ENCODE data around the gene DONSON. TPM values are rescaled to one million over a fixed set of nuclear protein-coding genes. Genes with fewer than 3 reads are reported as not detected.

Gene DONSON
- total and polyA plus RNA-seq, 2 experiments from 2014 or later = 15.1 to 23.2 TPM

GRCh38 chr21:33537212-33537611 lies 51.3 kb downstream of the DONSON start:
- H3K27me3 ChIP-seq = no peaks in the 10 kb centered on the region
- H3K4me3 ChIP-seq = no peak overlapping the region
- H2AFZ ChIP-seq = no peak overlapping the region
- no peaks in the 10 kb centered on the region for H3K36me3 ChIP-seq (replicated peaks; ENCODE audit: insufficient read depth, low read depth)
- no peaks in the 10 kb centered on the region for H4K20me1 ChIP-seq (ENCODE audit: insufficient read depth, poor library complexity, severe bottlenecking)
- H3K4me1 ChIP-seq (ENCODE audit: insufficient read depth) = peaks cover 6% of the 10 kb centered on the region
- H3K4me2 ChIP-seq = no peak overlapping the region
- no peaks in the 10 kb centered on the region for H3K9me3 ChIP-seq (ENCODE audit: low read depth)
- 98% methylated on average over 2 of the region's 2 CpGs for WGBS (ENCODE audit: low lambda C conversion rate, missing lambda C conversion rate)
- H3K79me2 ChIP-seq = peaks cover 51% of the 10 kb centered on the region
- no peak overlapping the region for H3K27ac ChIP-seq
- DNase-seq (ENCODE audit: low spot score) = no peak
- no peaks in the 10 kb centered on the region for H3K9me2 ChIP-seq (replicated peaks; ENCODE audit: insufficient read depth)
- TF ChIP-seq EZH2phosphoT487 (IDR thresholded peaks at IDR 0.05; ENCODE audit: low read depth, severe bottlenecking, unreplicated experiment) = no peak
- TF ChIP-seq EZH2 (IDR thresholded peaks at IDR 0.05; ENCODE audit: borderline replicate concordance) = no peak
- no peak for TF ChIP-seq CTCF (IDR thresholded peaks at IDR 0.05; ENCODE audit: poor library complexity)

- Histone ChIP-seq H4K20me1 (ENCODE audit: insufficient read depth, poor library complexity, severe bottlenecking) (no peaks in the 10 kb centered on the region), H3K4me1 (ENCODE audit: insufficient read depth) (no peaks in the 10 kb centered on the region), H3K27me3 (no peaks in the 10 kb centered on the region), H2AFZ (no peak overlapping the region), H3K4me2 (no peak overlapping the region), H3K9me2 (replicated peaks; ENCODE audit: insufficient read depth) (no peaks in the 10 kb centered on the region), H3K4me3 (no peak overlapping the region), H3K79me2 (peaks cover 2% of the 10 kb centered on the region), H3K9me3 (ENCODE audit: low read depth) (no peaks in the 10 kb centered on the region), H3K27ac (no peak overlapping the region), H3K36me3 (replicated peaks; ENCODE audit: insufficient read depth, low read depth) (no peaks in the 10 kb centered on the region)
- DNase-seq (ENCODE audit: low spot score) = no peak
- WGBS (ENCODE audit: low lambda C conversion rate, missing lambda C conversion rate) = 92% methylated on average over 3 of the region's 3 CpGs
- TF ChIP-seq EZH2 (IDR thresholded peaks at IDR 0.05; ENCODE audit: borderline replicate concordance) (no peak), CTCF (IDR thresholded peaks at IDR 0.05; ENCODE audit: poor library complexity) (no peak), EZH2phosphoT487 (IDR thresholded peaks at IDR 0.05; ENCODE audit: low read depth, severe bottlenecking, unreplicated experiment) (no peak)
Measured at GRCh38 chr21:33531007-33531406, 57.5 kb downstream of the DONSON start.

Other genes starting within 250 kb of the DONSON start
- 53.4 and 66.8 TPM in 2 replicates for gene IFNGR2, start 185.3 kb downstream of the DONSON start, total RNA-seq
- 60.2 and 66.7 TPM in 2 replicates for gene IFNGR2, start 185.3 kb downstream of the DONSON start, polyA plus RNA-seq
- 67.5 and 88.0 TPM in 2 replicates for gene TMEM50B, start 108.7 kb downstream of the DONSON start, total RNA-seq
- gene TMEM50B, start 108.7 kb downstream of the DONSON start, polyA plus RNA-seq = 73.1 and 80.9 TPM in 2 replicates
- 3.8 and 5.8 TPM in 2 replicates for gene DNAJC28, start 97.0 kb downstream of the DONSON start, total RNA-seq
- gene DNAJC28, start 97.0 kb downstream of the DONSON start, polyA plus RNA-seq = 1.2 and 2.0 TPM in 2 replicates
- gene GART, start 46.6 kb downstream of the DONSON start, total RNA-seq = 83.3 and 99.6 TPM in 2 replicates
- gene GART, start 46.6 kb downstream of the DONSON start, polyA plus RNA-seq = 41.6 TPM in 2 replicates
- gene SON, start 45.6 kb downstream of the DONSON start, total RNA-seq = 154 and 181 TPM in 2 replicates
- 358 and 454 TPM in 2 replicates for gene SON, start 45.6 kb downstream of the DONSON start, polyA plus RNA-seq
- 14.6 and 29.7 TPM in 2 replicates for gene CRYZL1, start 53.1 kb upstream of the DONSON start, total RNA-seq
- 41.5 and 49.8 TPM in 2 replicates for gene CRYZL1, start 53.1 kb upstream of the DONSON start, polyA plus RNA-seq
- gene ITSN1, start 53.8 kb upstream of the DONSON start, total RNA-seq = 46.0 and 46.1 TPM in 2 replicates
- gene ITSN1, start 53.8 kb upstream of the DONSON start, polyA plus RNA-seq = 43.6 and 44.9 TPM in 2 replicates

All from hepatocyte (in vitro differentiated cells).